ENCODE data around the gene RPL10.

- TF ChIP-seq, protein P1, sequence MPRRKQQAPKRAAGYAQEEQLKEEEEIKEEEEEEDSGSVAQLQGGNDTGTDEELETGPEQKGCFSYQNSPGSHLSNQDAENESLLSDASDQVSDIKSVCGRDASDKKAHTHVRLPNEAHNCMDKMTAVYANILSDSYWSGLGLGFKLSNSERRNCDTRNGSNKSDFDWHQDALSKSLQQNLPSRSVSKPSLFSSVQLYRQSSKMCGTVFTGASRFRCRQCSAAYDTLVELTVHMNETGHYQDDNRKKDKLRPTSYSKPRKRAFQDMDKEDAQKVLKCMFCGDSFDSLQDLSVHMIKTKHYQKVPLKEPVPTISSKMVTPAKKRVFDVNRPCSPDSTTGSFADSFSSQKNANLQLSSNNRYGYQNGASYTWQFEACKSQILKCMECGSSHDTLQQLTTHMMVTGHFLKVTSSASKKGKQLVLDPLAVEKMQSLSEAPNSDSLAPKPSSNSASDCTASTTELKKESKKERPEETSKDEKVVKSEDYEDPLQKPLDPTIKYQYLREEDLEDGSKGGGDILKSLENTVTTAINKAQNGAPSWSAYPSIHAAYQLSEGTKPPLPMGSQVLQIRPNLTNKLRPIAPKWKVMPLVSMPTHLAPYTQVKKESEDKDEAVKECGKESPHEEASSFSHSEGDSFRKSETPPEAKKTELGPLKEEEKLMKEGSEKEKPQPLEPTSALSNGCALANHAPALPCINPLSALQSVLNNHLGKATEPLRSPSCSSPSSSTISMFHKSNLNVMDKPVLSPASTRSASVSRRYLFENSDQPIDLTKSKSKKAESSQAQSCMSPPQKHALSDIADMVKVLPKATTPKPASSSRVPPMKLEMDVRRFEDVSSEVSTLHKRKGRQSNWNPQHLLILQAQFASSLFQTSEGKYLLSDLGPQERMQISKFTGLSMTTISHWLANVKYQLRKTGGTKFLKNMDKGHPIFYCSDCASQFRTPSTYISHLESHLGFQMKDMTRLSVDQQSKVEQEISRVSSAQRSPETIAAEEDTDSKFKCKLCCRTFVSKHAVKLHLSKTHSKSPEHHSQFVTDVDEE (CRISPR knock-in tag; IDR thresholded peaks at IDR 0.05), result no peak
- TF ChIP-seq CSDC2 (CRISPR knock-in tag; IDR thresholded peaks at IDR 0.05) (no peak), ZNF8 (CRISPR knock-in tag; IDR thresholded peaks at IDR 0.05) (no peak), CREB5 (CRISPR knock-in tag; IDR thresholded peaks at IDR 0.05; ENCODE audit: low read depth) (no peak), SNAI2 (CRISPR knock-in tag; IDR thresholded peaks at IDR 0.05) (no peak)
Observed at GRCh38 chrX:154362085-154362742, 36.0 kb upstream of the RPL10 start.

All from SK-N-SH treated with all-trans-retinoic acid at 6 μM for 48 hours (cell line).